Choroid plexus epithelial cell (primary cell): ENCODE data around the gene TMEM181.
"Not testable (repeated sequence)": the region's sequence is repeated elsewhere in the genome, so short reads cannot be mapped to it uniquely, and the experiment has no call there.

Experiments
- DNase-seq: peaks from one replicate; pipeline ENCODE4 v3.0.0-alpha.2; 2010; ENCODE audit warnings: low read depth
- H3K4me3 ChIP-seq: 2 replicates; pipeline ENCODE4 v1.5.1; 2011; ENCODE audit warnings: low read depth, mild to moderate bottlenecking, control low read depth, low read length, moderate library complexity
- TF ChIP-seq, protein P1 (sequence below): conservative IDR thresholded peaks from 2 replicates; pipeline ENCODE4 v1.5.1; 2011; ENCODE audit warnings: low read depth, mild to moderate bottlenecking, control low read depth, inconsistent platforms, low read length, moderate library complexity

The TMEM181 gene

DNA sequence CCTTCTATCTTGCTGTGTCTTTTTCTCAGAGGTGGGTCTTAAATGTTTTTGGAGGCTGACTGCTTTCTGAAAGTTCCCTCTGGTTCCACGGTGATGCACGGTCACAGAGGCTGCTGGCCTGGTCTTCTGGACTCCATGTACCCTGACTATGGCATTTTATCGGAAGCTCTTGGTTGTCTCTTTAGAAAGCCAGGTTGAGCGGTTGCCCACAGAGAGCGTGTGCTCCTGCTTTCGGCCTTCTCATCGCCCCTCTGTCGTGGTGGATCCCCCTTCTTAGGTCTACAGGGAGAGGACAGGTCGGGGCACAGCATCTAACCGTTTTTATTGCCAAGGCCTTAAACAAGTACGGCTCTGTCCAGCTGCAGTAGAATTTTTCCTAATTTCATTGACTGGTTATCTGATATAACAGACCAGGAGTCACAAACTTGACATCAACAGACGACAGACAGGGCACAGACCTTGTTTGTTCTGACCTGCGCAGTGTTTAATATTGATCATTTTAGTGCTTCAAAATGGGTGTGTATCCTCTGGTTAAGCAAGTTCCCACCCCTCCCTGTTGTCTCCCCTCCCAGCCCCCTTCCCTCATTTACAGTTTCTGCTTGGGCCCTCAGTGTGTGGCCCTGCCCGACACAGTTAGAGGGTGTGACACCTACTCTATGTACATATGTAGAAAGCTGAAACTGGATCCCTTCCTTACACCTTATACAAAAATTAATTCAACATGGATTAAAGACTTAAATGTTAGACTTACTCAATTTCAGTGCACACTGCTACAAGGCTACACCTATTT is 114.6 kb downstream of the TMEM181 start:
- H3K4me3 ChIP-seq = no peak overlapping the region
- DNase-seq = no peak
- TF ChIP-seq, protein P1, sequence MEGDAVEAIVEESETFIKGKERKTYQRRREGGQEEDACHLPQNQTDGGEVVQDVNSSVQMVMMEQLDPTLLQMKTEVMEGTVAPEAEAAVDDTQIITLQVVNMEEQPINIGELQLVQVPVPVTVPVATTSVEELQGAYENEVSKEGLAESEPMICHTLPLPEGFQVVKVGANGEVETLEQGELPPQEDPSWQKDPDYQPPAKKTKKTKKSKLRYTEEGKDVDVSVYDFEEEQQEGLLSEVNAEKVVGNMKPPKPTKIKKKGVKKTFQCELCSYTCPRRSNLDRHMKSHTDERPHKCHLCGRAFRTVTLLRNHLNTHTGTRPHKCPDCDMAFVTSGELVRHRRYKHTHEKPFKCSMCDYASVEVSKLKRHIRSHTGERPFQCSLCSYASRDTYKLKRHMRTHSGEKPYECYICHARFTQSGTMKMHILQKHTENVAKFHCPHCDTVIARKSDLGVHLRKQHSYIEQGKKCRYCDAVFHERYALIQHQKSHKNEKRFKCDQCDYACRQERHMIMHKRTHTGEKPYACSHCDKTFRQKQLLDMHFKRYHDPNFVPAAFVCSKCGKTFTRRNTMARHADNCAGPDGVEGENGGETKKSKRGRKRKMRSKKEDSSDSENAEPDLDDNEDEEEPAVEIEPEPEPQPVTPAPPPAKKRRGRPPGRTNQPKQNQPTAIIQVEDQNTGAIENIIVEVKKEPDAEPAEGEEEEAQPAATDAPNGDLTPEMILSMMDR = no peak

DNA sequence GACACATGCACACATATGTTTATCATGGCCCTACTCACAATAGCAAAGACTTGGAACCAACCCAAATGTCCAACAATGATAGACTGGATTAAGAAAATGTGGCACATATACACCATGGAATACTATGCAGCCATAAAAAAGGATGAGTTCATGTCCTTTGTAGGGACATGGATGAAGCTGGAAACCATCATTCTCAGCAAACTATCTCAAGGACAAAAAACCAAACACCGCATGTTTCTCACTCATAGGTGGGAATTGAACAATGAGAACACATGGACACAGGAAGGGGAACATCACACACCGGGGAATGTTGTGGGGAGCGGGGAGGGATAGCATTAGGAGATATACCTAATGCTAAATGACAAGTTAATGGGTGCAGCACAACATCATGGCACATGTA is 117.2 kb downstream of the TMEM181 start:
- not testable (repeated sequence) for DNase-seq, H3K4me3 ChIP-seq

DNA sequence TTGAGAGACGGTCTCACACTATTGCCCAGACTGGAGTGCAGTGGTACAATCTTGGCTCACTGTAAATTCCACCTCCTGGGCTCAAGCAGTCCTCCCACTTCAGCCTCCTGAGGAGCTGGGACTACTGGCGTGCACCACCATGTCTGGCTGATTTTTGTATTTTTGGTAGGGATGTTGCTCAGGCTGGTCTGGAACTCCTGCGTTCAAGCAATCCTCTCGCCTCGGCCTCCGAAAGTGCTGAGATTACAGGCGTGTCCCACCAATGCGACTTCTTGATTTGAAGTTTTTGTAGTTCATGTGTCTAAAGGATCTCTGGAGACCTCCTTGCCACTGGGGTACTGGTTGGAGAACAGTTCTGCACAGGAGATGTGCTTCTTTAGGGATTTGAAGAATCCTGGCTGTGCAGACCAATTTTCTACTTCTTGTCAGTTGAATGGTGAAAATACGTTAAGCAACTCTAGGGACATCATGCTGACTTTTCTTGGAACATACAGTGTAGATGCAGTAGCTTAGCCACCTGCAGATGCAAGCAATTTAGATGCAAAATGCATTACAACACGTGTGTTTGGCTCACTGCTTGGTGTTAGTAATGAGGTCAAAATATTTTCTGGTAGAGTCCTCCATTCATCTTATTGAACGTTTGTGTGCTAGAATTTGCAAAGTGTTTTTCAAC is 118.2 kb downstream of the TMEM181 start:
- DNase-seq = no peak
- TF ChIP-seq, protein P1 = no peak
- H3K4me3 ChIP-seq = no peak overlapping the region

DNA sequence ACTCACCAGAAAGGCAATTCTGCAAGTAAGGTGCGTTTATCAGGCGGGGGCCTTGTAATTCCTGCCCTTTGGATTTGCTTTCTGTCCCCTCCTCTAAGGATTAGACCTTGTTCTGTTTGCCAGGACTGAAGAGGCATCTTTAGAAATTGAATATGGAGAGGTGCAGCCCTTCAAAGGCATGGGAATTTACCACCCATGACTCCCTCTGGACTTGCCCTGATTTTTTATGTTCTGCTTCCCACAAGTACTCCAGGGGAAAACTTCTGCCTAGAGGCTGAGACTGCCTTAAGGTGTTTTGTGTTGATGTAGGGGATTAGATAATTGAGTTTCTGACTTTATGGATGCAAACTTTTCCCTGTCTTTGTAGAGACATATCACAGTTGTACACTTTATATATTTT is 120.1 kb downstream of the TMEM181 start:
- no peak overlapping the region for H3K4me3 ChIP-seq
- DNase-seq = no peak
- TF ChIP-seq, protein P1 = no peak

DNA sequence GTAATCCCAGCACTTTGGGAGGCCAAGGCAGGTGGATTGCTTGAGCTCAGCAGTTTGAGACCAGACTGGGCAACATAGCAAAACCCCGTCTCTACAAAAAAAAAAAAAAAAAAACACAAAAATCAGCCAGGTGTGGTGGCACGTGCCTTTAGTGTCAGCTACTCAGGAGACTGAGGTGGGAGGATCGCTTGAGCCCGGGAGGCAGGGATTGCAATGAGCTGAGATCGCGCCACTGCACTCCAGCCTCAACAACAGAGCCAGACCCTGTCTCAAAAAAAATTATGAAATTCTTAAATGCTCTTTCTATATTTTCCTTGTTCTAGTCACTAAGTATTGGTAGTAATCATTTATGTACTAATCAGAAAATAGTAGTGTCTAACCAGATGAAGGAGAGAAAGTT is 120.6 kb downstream of the TMEM181 start:
- H3K4me3 ChIP-seq = no peak overlapping the region
- no peak for DNase-seq
- TF ChIP-seq, protein P1 = no peak

DNA sequence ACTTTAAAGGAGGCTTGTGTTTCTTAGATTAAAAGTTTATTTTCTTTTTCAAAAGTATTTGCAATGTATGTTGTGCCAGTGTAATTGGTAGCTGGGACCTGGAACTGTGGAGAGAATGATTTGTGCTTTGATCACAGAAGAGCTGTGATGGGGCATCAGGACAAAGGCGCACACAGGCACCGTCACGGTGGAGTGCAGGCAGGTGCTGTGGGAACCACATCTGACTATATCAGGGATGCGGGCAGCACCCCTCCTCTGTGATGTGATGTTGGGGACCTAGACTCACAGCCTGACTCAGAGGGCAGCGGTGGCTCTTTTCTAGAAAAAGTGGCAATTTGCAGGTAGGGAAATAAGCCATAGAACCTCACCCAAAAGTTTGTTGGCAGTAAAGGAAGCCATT is 124.4 kb downstream of the TMEM181 start:
- DNase-seq = no peak
- H3K4me3 ChIP-seq = no peak overlapping the region
- TF ChIP-seq, protein P1 = no peak

DNA sequence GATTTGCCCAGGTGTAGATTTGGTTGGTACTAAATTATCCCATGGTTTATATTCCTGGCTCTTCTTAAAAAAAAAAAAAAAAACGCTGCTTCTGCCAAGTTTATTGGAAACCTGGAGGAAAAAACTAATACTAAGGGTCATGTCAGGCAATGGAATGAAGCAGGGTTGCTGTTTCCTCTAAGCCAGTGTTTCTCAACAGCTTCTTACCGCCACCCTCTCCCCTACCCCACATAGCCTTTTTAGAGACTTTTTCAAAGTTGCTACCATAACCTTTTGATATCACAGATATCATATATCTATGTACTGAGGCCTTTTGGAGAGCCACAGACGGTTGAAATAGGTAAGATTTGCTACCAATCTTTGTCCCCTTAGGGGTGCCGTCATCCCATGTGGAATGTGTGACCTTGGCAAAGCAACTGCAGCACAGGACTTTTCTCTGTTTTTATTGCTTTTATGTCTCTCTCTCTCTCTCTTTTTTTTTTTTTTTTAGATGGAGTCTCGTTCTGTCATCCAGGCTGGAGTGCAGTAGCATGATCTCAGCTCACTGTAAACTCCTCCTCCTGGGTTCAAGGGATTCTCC is 124.9 kb downstream of the TMEM181 start:
- TF ChIP-seq, protein P1 = no peak
- DNase-seq = peak; percentile 50
- H3K4me3 ChIP-seq = no peak overlapping the region
